IMR-90 (cell line): Measurements from ENCODE around the gene MRTFA. TPM values are rescaled to one million over a fixed set of nuclear protein-coding genes. Genes with fewer than 3 reads are reported as not detected.
"Not testable (repeated sequence)": the region's sequence is repeated elsewhere in the genome, so short reads cannot be mapped to it uniquely, and the experiment has no call there.

Experiments used
- ATAC-seq: fragments of 200-7000 bp; cut with Tn5 transposase; 2 replicates; pipeline ENCODE4 v1.9.1; 2020; ENCODE audit warnings: low read depth, mild to moderate bottlenecking, moderate library complexity
- BruUV-seq: library from RNA; stranded (reverse); fragments of 400-500 nt; replicated peaks from 2 replicates; lab custom pipeline; 2021; lab: Mats Ljungman, UMichigan
- CTCF ChIA-PET: fragments of 300-600 bp; formaldehyde crosslinking; extraction: SDS; loops from one replicate; lab custom pipeline; 2021; ENCODE audit warnings: antibody characterized with exemption; lab: Yijun Ruan, JAX
- POLR2A ChIA-PET: fragments of 300-600 bp; sonication (Branson Sonifier 250); formaldehyde crosslinking; loops from one replicate; lab custom pipeline; 2022; ENCODE audit warnings: antibody characterized with exemption; ENCODE audit not compliant: unreplicated experiment; lab: Charles Lee
- DNase-seq: peaks from one replicate; pipeline ENCODE4 v3.0.0; 2013
- H2AFZ ChIP-seq: replicated peaks from 2 replicates; pipeline ENCODE3; 2013; ENCODE audit warnings: low read length, mild to moderate bottlenecking; ENCODE audit not compliant: poor library complexity
- H2AK5ac ChIP-seq: 2 replicates; pipeline ENCODE4 v1.6.1; 2013; ENCODE audit warnings: low read depth, low read length, inconsistent platforms
- H2AK9ac ChIP-seq: replicated peaks from 2 replicates; pipeline ENCODE3; 2013; ENCODE audit warnings: mild to moderate bottlenecking, low read depth, low read length, moderate library complexity; ENCODE audit not compliant: poor library complexity
- H2BK120ac ChIP-seq: 2 replicates; pipeline ENCODE4 v1.6.1; 2013; ENCODE audit warnings: low read depth, low read length, inconsistent platforms
- H2BK15ac ChIP-seq: 3 replicates; pipeline ENCODE4 v1.6.1; 2013; ENCODE audit warnings: low read depth, low read length, inconsistent platforms
- H2BK20ac ChIP-seq: 2 replicates; pipeline ENCODE4 v1.6.1; 2013; ENCODE audit warnings: low read depth, mild to moderate bottlenecking, inconsistent platforms, low read length, moderate library complexity
- H2BK5ac ChIP-seq: 2 replicates; pipeline ENCODE4 v1.6.1; 2013; ENCODE audit warnings: mild to moderate bottlenecking, low read depth, low read length, inconsistent platforms; ENCODE audit not compliant: poor library complexity, severe bottlenecking
- H3K14ac ChIP-seq: replicated peaks from 2 replicates; pipeline ENCODE4 v1.6.1; 2013; ENCODE audit warnings: low read depth, low read length, inconsistent platforms
- H3K18ac ChIP-seq: 2 replicates; pipeline ENCODE4 v1.6.1; 2013; ENCODE audit warnings: low read depth, low read length, control low read depth
- H3K23ac ChIP-seq: 2 replicates; pipeline ENCODE4 v1.6.1; 2013; ENCODE audit warnings: low read depth, low read length, inconsistent platforms
- H3K27ac ChIP-seq: 2 replicates; pipeline ENCODE4 v1.5.1; 2013; ENCODE audit warnings: mild to moderate bottlenecking, control low read depth, low read length; ENCODE audit not compliant: insufficient read depth
- H3K27me3 ChIP-seq: 2 replicates; pipeline ENCODE4 v1.6.1; 2013; ENCODE audit warnings: low read length; ENCODE audit not compliant: control insufficient read depth, insufficient read depth
- H3K36me3 ChIP-seq: 2 replicates; pipeline ENCODE4 v1.6.1; 2013; ENCODE audit warnings: low read length, mixed read lengths; ENCODE audit not compliant: control insufficient read depth, insufficient read depth
- H3K4ac ChIP-seq: 2 replicates; pipeline ENCODE4 v1.6.1; 2013; ENCODE audit warnings: low read depth, low read length, inconsistent platforms
- H3K4me1 ChIP-seq: 2 replicates; pipeline ENCODE4 v1.6.1; 2013; ENCODE audit warnings: low read length, mixed read lengths; ENCODE audit not compliant: control insufficient read depth, insufficient read depth
- H3K4me2 ChIP-seq: 2 replicates; pipeline ENCODE4 v1.6.1; 2013; ENCODE audit warnings: low read depth, mild to moderate bottlenecking, control low read depth, low read length, moderate library complexity
- H3K4me3 ChIP-seq: 2 replicates; pipeline ENCODE4 v1.5.1; 2013; ENCODE audit warnings: low read depth, mild to moderate bottlenecking, control low read depth, low read length, moderate library complexity; ENCODE audit not compliant: insufficient read depth
- H3K56ac ChIP-seq: 2 replicates; pipeline ENCODE4 v1.6.1; 2013; ENCODE audit warnings: low read length, inconsistent platforms; ENCODE audit not compliant: insufficient read depth; ENCODE audit errors: extremely low read depth
- H3K79me1 ChIP-seq, 2 experiments: 2 replicates each; pipeline ENCODE4 v1.6.1; 2013; ENCODE audit warnings: low read length in 2 of 2, inconsistent platforms in 1 of 2, low read depth in 1 of 2
- H3K9ac ChIP-seq: 2 replicates; pipeline ENCODE4 v1.6.1; 2013; ENCODE audit warnings: low read depth, low read length, control low read depth
- H3K9me1 ChIP-seq: 2 replicates; pipeline ENCODE4 v1.6.1; 2013; ENCODE audit warnings: low read length, inconsistent platforms; ENCODE audit not compliant: insufficient read depth
- H3K9me3 ChIP-seq: 2 replicates; pipeline ENCODE4 v1.6.1; 2013; ENCODE audit warnings: low read length; ENCODE audit not compliant: control insufficient read depth, insufficient read depth
- H4K20me1 ChIP-seq: 2 replicates; pipeline ENCODE4 v1.6.1; 2013; ENCODE audit warnings: low read length, inconsistent platforms; ENCODE audit not compliant: insufficient read depth
- H4K5ac ChIP-seq: 2 replicates; pipeline ENCODE4 v1.6.1; 2013; ENCODE audit warnings: mild to moderate bottlenecking, low read depth, low read length, control low read depth
- H4K8ac ChIP-seq, 2 experiments: 2 replicates each; pipeline ENCODE4 v1.6.1; 2013; ENCODE audit warnings: low read depth in 2 of 2, low read length in 2 of 2, control low read depth in 1 of 2, inconsistent platforms in 1 of 2
- H4K91ac ChIP-seq: 2 replicates; pipeline ENCODE4 v1.6.1; 2013; ENCODE audit warnings: low read depth, low read length, inconsistent platforms; ENCODE audit not compliant: insufficient read depth
- POLR2A ChIP-seq: IDR thresholded peaks from 2 replicates; pipeline ENCODE4 v1.6.1; 2012; ENCODE audit warnings: mild to moderate bottlenecking, low read depth, low read length
- WGBS, 2 experiments: methylation state at CpG; one replicate each; pipeline versions ENCODE4 v1.1.5 to v1.1.7; 2013; ENCODE audit warnings: missing lambda C conversion rate in 2 of 2; ENCODE audit not compliant: insufficient read length in 1 of 2; ENCODE audit errors: extremely low coverage in 2 of 2; 5-methylcytosine and 5-hydroxymethylcytosine counted together
- dilution Hi-C: fragments of 300-500 bp; cut with HindIII; formaldehyde crosslinking; loops from one replicate; pipeline ENCODE4 v1.14.3; 2018; ENCODE audit warnings: low sequenced_read_pairs; ENCODE audit not compliant: unreplicated experiment
- in situ Hi-C: fragments of 300-500 bp; cut with MboI; formaldehyde crosslinking; loops from 3 replicates; pipeline ENCODE4 v1.14.3; 2019; ENCODE audit warnings: low sequenced_read_pairs, inconsistent platforms, mixed read lengths
- intact Hi-C: fragments of 100-400 bp; cut with micrococcal nuclease; formaldehyde crosslinking; loops from 2 replicates; pipeline ENCODE4 v1.10.0; 2022
- polyA plus RNA-seq, 3 experiments: library from polyadenylated mRNA; depleted of rRNA; stranded (reverse); fragments of >200 nt; gene quantifications; 2 replicates each; pipeline ENCODE4 v1.2.3, GENCODE V29; 2012; ENCODE audit warnings: low replicate concordance in 1 of 3
- total RNA-seq: library from RNA; depleted of rRNA; stranded (reverse); fragments of >200 nt; gene quantifications from 2 replicates; pipeline ENCODE4 v1.2.3, GENCODE V29; 2012

Gene MRTFA
- total and polyA plus RNA-seq, 2 of the 4 experiments (the other 2 are of a cell fraction) = 12.5 to 17.2 TPM

GRCh38 chr22:40502919-40503318 is 133.6 kb downstream of the MRTFA start:
- CTCF ChIA-PET = no interaction called here
- H3K36me3 ChIP-seq = no peaks in the 10 kb centered on the region
- peaks cover 16% of the 10 kb centered on the region for H3K4me1 ChIP-seq
- H2AK9ac ChIP-seq = no peak overlapping the region
- H2BK120ac ChIP-seq = peak overlapping the region; percentile 47
- H3K4me2 ChIP-seq = no peak overlapping the region
- H3K14ac ChIP-seq = no peak overlapping the region
- H3K18ac ChIP-seq = peak overlapping the region; percentile 38; the same call in 1 of the 2 replicates
- H4K91ac ChIP-seq = peak overlapping the region; percentile 45
- intact Hi-C loops (no loop called here), in situ Hi-C loops (no loop called here), dilution Hi-C loops (no loop called here)
- peaks cover 7% of the 10 kb centered on the region; the same call in 1 of the 2 replicates for H4K20me1 ChIP-seq
- POLR2A ChIA-PET = no interaction called here
- H2BK15ac ChIP-seq = no peak overlapping the region
- no peak for TF ChIP-seq POLR2A
- no peak for DNase-seq
- no TSS peak for BruUV-seq
- no peak overlapping the region for H3K56ac ChIP-seq
- peak overlapping the region; percentile 25 for H2BK5ac ChIP-seq
- peak overlapping the region; percentile 75; the same call in 1 of the 2 replicates for H3K4ac ChIP-seq
- no peak for ATAC-seq
- no peak overlapping the region for H3K23ac ChIP-seq
- no peaks in the 10 kb centered on the region for H3K27me3 ChIP-seq
- peak overlapping the region; percentile 57; the same call in 1 of the 2 replicates for H2BK20ac ChIP-seq
- no peak overlapping the region for H3K27ac ChIP-seq
- H3K9ac ChIP-seq = no peak overlapping the region
- H3K9me1 ChIP-seq = peaks cover 11% of the 10 kb centered on the region
- no peaks in the 10 kb centered on the region for H3K9me3 ChIP-seq
- no peak overlapping the region for H3K4me3 ChIP-seq
- H4K5ac ChIP-seq = no peak overlapping the region
- peaks cover 24 to 46% of the 10 kb centered on the region in 2 experiments for H3K79me1 ChIP-seq
- no CpG with 5 or more reads among the region's 1 CpG for WGBS, 2 experiments
- H2AK5ac ChIP-seq = peak overlapping the region; percentile 74; the same call in 1 of the 2 replicates
- H4K8ac ChIP-seq = peak overlapping the region in 1 of 2 experiments; percentile 4; a peak in 1 of 4 replicates
- no peak overlapping the region for H2AFZ ChIP-seq

DNA sequence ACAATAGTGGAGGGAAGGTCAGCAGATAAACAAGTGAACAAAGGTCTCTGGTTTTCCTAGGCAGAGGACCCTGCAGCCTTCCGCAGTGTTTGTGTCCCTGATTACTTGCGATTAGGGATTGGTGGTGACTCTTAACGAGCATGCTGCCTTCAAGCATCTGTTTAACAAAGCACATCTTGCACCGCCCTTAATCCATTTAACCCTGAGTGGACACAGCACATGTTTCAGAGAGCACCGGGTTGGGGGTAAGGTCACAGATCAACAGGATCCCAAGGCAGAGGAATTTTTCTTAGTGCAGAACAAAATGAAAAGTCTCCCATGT is 136.1 kb downstream of the MRTFA start:
- POLR2A ChIA-PET, ATAC-seq, H3K27me3 ChIP-seq, H3K9me3 ChIP-seq, H4K5ac ChIP-seq, H3K4me3 ChIP-seq, CTCF ChIA-PET, H3K18ac ChIP-seq, H4K20me1 ChIP-seq, H2BK15ac ChIP-seq, H4K91ac ChIP-seq, H3K56ac ChIP-seq, H3K14ac ChIP-seq, H3K4me2 ChIP-seq, H4K8ac ChIP-seq, dilution Hi-C loops, H3K36me3 ChIP-seq, H2BK20ac ChIP-seq, intact Hi-C loops, H2AK9ac ChIP-seq, H3K9ac ChIP-seq, H2AFZ ChIP-seq, H3K23ac ChIP-seq, BruUV-seq, in situ Hi-C loops, DNase-seq: not testable (repeated sequence)
- Histone ChIP-seq H2BK5ac (peak overlapping the region; percentile 62), H3K4me1 (peaks cover 17% of the 10 kb centered on the region), H2AK5ac (peak overlapping the region; percentile 75; the same call in 1 of the 2 replicates), H3K4ac (peak overlapping the region; percentile 60; the same call in 1 of the 2 replicates), H3K79me1 (peaks cover 18 to 40% of the 10 kb centered on the region in 2 experiments), H3K9me1 (peaks cover 14% of the 10 kb centered on the region), H3K27ac (peak overlapping the region; percentile 50), H2BK120ac (peak overlapping the region; percentile 64)
- WGBS, 2 experiments = no CpG with 5 or more reads among the region's 5 CpGs
